GM12891 (cell line): ENCODE data around the gene FBXO40.

ENCODE experiments used
- PAX5 ChIP-seq: IDR thresholded peaks from 2 replicates; pipeline ENCODE4 v1.6.1; 2011; ENCODE audit warnings: low read length, moderate library complexity, mild to moderate bottlenecking; ENCODE audit not compliant: insufficient read depth, severe bottlenecking
- POLR2A ChIP-seq: IDR thresholded peaks from 2 replicates; pipeline ENCODE4 v1.6.1; 2011; ENCODE audit warnings: low read depth, low read length, control low read depth
- POLR2AphosphoS5 ChIP-seq: IDR thresholded peaks from 2 replicates; pipeline ENCODE4 v1.6.1; 2011; ENCODE audit warnings: low read depth, low read length, control low read depth

DNA sequence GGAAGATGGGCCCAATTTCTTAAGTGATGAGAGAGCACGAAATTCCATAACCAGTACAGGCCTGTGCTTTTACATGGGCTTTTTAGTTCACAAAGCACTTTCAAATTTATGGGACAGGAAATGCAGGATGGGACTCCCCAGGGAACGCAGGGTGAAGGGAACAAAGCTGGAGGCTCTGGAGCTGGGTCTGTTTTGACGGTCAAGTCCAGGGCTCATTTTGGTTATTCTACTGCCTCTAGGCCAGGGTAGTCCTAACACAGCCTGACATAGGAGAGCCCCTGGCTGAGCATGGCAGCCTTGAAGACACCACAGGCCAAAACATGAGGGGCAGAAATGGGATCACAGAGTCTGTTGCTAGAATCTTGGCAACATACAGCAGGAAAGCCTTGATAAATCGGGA, 34.0 kb downstream of the FBXO40 start:
- TF ChIP-seq POLR2A = no peak
- no peak for TF ChIP-seq PAX5
- TF ChIP-seq POLR2AphosphoS5 = no peak
